Measurements from ENCODE around the gene WDR20.

The WDR20 gene

DNA sequence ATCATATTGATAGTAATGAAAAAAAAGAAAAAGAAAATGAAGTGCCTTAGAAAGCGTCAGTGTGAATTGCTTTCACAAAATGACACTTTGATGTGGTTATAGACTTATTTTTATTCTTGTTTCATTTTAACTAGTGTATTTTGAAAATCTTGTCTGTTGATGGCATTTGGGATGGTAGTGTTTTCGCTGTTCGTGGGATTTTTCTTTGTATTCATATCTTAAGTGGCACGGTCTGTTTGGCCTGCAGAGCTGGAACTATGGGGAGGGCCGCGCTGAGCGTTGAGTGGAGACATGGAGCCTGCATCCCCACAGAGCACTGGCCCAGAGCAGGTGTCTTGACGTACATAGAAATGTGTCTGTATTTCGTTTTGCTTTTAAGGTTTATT is 61.6 kb downstream of the WDR20 start:
- no peak for DNase-seq

DNA sequence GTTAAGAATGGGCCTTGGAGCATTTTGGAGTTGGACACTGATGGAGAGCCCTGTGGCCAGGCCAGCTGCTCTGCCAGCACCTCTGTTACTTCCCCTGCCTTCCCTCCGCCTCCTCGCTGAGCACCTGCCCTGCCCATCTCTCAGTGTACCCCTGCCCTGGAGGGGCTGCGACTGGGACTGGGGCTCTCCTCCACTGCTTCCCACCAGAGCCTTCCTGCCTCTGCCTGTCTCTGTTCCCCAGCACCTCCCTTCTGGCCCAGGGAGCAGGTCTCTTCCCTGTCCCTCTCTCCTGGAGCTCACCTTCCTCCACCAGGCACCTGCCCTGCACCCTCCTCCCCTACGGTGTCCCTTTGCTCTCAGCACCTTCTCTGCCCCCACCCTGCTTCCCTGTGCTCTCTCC is 62.1 kb downstream of the WDR20 start:
- DNase-seq: no peak

DNA sequence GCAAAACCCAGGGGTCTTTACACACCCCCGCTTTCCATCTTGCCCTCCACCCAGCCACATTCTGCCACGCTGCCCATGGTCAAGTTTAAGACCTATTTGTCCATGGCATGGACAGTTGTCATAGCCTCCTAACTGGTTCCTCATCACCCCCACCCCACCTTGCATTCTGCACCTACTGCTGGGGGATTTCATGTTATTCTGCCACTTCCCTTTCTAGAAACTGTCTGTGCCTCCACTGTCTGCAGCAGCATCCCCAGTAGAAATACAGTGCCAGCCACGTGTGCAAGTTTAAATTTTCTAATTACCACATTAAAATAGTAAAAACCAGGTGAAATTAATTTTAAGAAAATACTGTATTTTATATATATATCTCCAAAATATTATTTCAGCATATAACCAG is 63.2 kb downstream of the WDR20 start:
- DNase-seq: no peak

DNA sequence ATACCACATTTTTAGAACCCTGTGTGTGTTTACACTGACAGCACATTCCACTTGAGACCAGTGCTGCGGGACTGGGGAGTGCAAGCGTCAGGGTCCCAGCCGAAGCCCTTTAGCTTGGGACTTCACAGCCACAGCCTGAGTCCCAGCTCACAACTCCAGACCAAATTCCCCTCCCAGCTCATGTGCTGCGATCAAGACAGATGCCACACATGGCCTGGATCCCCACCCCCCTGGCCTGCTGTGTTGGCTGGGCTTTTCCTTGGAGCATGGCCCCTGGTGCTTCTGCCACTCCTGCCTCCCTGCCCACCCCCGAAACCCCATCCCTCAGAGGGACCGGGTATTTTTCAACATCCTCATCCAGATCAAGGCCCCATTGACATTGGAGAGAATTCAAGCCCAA is 63.7 kb downstream of the WDR20 start:
- no peak for DNase-seq

DNA sequence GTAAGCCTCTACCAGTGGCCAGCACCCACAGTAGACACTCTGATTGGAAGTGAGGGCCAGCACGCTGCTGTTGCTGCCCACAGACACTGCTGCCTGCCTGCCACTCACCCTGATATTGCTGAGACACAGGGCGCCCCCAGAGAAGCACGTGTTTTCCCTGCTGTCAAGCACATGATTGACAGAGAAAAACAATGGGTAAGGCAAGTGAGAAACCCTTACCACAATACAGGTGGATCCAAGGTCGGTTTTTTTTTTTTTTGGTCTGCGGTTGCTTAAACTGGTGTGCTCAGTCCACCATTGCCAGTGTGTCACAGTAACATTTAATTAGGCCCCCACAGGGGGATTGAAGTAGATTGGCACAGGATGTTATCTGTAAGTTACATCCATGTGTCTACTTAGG is 65.9 kb downstream of the WDR20 start:
- no peak for DNase-seq

DNA sequence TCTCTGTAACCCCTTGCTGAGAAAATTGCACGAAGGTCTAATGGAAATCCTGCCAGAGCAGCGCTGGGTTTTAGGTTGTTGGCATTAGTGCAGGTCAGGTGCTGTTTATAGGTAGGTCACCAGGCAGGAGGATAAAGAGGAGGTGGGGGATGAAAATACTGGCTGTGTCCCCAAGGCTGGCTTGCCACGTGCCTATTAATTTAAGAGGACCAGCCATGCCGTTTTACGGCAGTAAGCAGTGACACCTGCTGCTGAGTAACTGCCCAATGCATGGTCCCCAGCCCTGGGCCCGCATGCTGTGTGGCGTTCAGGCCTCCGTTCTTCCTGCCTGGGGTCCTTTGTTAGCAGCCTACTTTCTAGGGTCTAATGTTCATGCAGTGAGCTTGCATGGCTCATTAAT is 67.2 kb downstream of the WDR20 start:
- DNase-seq: no peak

DNA sequence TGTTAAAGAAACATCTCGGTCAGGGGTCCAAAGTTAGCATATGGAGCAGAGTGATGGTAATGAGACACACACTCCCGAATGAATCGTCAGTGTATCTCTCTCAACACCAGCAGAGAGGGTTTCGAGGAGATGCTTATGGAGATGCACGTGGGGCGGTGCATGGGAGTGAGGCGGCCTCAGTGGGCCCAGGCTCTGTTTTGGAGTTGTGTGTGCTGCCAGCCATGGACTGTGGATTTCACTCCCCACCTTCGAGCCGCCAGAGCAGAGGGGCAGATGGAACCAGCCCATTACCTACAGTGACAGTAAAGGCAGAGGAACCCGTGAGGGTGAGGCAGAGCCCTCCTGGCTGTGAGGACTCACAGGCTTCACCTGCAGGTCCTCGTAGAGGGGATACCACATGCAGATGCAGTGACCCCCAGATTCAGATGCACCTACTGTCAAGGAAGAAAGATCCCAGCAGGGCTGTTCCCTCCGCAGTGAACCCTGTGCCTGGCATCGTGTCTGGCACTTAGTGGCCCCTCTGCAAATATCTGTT is 68.2 kb downstream of the WDR20 start:
- no peak for DNase-seq

DNA sequence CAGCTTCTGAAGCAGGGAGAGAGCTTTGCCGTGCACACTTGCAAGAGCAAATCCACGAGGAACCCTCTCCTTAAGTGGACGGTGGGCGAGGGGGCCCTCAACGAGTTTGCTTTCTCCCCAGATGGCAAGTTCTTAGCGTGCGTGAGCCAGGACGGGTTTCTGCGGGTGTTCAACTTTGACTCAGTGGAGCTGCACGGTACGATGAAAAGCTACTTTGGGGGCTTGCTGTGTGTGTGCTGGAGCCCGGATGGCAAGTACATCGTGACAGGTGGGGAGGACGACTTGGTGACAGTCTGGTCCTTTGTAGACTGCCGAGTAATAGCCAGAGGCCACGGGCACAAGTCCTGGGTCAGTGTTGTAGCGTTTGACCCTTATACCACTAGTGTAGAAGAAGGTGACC is 69.0 kb downstream of the WDR20 start:
- no peak for DNase-seq

DNA sequence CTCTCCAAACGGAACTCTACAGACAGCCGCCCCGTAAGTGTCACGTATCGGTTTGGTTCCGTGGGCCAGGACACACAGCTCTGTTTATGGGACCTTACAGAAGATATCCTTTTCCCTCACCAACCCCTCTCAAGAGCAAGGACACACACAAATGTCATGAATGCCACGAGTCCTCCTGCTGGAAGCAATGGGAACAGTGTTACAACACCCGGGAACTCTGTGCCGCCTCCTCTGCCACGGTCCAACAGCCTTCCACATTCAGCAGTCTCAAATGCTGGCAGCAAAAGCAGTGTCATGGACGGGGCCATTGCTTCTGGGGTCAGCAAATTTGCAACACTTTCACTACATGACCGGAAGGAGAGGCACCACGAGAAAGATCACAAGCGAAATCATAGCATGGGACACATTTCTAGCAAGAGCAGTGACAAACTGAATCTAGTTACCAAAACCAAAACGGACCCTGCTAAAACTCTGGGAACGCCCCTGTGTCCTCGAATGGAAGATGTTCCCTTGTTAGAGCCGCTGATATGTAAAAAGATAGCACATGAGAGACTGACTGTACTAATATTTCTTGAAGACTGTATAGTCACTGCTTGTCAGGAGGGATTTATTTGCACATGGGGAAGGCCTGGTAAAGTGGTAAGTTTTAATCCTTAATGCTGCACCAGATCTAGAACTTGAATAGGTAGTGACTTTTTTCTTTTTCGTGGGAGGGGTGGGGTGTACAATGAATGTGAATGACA is 69.7 kb downstream of the WDR20 start:
- DNase-seq: no peak

DNA sequence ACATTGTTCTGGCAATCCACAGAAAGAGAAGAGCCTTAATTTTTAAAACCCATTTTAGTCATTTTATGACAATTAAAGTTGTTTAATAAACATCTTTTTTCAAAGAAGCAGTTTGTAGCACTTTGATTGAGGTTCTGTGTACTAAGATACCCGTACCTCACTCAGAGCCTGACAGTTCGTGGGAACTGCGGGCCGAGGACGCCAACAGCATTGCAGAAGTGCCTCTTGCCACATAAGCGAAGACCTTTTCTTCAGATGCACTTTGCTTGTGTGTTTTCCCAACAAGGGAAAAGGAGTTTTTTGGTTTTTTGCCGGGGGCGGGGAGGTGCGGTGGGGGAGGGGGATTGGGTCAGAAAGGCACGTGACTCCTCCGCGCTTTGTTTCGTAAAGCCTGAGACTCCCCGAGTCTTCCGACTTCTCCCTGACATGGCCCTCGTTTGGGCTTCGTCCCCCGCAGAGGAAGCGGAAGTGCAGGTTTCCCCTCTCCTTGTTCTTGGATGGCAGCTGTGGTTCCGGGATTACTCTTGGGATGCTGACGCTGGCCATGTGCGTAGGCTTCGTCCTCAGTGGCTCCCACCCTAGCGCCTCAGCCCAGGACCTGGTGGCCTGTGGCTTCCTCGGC is 70.8 kb downstream of the WDR20 start:
- DNase-seq: no peak

DNA sequence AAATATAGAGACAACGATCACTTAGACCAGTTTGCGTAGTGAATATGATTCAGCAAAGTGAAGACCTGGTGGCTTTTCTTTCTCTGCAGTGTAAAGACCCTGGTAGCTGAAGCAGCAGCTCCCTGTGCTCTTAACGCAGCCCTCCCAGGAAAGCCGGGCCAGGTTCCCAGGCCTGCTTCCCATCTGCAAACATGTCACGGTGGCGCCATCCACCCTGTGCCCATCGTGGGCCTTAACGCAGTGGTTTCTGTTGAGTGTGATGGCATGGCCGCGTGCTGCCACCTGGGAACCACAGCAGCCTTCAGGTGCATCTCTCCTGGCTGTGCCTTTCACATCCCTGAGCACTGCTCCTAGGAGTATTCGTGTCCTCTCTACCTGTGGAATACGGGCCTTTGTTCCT is 71.5 kb downstream of the WDR20 start:
- DNase-seq: no peak

DNA sequence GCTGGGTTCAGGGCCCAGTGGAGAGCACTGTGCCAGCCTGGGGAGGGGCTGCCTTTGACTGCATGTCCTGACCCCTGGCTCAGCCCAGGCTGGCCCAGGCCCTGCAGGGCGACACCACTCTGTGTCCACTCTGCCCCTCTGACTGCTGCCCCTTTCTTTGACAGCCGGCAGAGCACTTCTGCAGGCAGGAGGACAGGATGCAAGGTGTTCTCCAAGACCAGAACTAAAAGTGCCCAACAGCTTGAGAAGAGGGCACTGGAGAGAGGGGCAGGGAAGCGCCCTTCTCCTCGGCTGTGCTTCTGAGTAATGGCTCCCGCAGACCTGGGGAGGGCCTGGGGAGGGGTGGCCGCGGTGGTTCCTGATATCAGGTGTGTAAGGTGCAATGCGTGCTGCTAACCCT is 72.7 kb downstream of the WDR20 start:
- no peak for DNase-seq

DNA sequence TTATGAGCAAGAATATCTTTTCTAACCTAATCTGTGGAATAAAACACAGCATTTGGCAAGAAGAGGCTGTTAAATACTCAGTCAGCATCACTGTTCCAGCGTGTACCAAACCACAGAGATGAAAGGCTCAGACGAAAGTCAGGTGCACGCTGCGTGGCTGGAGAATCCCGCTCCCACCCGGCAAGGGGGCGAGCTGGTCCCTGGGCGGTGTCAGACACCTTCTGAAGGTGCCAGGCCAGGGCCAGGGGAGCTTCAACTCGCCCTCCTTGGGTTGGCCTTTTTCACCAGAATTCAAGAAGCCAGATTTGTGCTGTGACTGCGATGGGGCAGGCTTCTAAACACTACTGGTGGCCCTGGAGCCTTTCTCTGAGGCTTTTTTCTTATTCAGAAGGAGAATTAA is 73.1 kb downstream of the WDR20 start:
- no peak for DNase-seq

DNA sequence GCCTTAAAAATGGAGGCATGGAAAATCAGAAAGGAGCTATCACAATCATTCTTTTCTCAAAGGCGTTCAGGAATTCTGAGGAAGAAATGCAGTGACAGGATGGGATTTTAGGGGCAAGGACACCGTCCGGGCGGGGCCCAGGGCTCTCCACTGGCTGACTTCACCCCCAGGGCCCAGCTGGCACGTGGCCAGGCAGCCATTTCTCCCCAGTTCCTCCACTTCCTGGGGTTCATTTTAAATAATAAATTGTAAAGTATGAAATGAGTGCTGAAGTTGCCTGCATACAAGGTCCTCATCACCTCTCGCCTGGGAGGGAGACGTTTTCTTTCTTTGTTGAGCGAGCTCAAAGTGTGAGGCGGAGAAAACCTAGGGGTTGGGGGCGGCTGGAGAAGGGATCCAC is 73.8 kb downstream of the WDR20 start:
- no peak for DNase-seq

DNA sequence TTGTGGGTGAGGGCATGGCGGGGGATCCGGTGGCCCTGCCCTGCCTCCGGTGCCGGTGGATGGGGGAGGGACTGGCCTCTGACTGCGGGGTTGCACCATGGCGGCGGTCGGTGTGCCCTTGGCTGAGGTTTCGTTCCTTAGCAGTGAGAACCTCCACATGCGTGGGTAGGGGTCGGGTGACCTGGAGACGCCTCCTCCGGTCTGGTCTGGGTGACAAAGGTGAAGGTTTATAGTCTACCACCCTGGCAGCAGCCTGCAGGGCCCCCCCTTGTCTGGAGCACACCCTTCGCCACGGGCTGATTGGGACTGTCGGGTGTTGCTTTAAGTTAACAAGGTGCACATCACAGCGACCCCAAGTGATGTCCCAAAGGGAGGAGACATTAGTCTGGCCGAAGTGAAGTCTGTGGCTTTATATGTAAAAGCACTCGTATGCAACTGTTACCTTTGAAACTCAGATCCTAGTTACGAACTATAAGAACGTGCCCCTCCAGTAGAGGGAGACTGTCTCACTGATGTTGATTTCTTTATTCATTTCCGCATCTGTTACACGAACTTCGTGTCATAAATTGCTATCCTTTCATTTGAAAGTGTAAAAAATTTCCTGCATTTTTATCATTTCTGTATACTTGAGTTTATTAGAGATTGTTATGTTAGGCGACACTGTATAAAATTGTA is 74.4 kb downstream of the WDR20 start:
- DNase-seq: no peak

DNA sequence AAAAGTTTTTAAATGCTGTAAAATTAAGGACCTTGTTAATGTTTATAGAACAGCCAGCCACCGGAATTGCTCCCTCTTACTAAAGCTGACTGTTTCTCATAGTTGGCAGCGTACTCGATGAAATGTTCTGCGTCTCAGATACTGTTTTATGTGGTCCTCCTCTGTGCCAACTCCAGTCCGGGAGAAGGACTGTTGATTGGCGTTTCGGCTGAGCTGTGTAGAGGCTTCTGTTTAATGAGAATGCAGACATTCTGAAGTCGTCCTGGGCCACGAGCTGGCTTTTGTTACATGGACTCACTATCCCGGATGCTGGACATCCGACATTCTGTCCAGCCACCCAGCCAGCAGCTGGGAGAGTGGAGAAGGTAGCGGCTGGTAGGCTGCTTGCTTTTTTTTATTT is 75.4 kb downstream of the WDR20 start:
- no peak for DNase-seq

DNA sequence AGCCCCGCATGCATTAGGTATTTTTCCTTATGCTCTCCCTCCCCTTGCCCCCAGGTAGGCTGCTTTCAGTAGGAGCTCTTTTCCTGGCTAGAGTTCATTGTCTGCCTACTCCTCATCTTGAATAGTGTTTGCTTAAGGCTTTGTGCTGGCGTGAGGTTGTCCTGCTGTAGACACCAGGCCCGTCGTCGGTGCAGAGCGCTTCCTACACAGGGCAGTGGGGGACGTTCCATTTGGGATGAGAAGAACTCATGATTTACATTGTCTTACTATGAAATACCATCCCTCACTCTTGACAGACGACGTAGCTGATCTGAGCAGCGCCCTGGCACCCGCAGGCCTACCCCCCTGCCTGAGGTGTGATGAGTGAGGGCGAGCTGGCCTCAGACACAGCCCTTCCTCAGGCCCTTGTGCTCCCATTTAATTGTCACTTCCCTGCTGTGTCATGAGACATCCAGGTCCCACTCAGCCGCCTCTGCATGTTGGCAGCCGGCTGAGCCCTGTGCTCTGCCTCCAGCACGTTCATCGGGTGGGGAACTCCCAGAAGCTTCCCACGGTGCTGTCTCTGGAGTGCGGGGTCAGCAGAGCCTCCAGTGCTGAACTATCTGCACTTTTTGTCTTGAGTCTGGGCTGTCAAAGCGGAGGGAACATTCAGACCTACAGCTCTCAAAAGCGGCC is 76.0 kb downstream of the WDR20 start:
- DNase-seq: peak; percentile 13

DNA sequence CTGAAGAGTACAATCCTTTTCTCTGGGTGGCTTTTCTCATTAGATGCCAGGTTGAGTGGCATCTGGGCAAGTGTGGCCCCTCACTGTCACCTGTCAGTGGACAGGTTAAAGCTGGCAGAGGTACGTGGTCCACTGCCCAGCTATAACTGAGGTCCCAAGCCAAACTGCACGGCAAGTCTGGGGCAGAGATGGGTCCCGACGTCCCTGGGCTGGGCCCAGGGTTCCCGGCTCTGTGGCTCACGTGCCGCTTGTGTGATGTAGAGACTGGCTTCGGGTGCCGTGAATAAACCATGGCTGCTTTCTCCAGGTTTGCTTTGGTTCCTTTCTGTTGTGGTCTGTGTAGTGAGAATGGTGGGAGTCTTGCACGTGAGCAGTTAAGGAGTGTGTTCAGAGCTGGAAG is 77.7 kb downstream of the WDR20 start:
- no peak for DNase-seq

DNA sequence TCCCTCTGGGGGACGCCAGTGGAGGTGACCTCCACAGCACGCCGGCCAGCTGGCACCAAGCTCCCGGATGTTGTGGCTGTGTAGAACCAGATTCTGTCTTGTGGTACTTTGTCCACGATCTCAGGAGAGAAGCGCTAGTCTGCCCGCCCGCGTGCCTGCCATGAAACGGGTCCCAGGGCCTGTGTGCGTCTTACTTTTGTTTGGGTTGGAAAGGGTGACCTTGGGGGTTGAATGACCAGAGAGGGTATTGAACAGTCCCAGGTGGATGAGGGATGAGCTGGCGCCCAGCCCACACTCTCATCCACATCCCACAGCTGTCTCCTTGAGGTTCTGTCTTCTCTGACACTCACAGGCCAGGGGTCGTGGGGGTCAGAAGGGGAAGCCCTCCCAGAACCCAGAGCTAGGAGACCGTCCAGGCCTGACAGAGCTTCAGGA is 78.3 kb downstream of the WDR20 start:
- no peak for DNase-seq

DNA sequence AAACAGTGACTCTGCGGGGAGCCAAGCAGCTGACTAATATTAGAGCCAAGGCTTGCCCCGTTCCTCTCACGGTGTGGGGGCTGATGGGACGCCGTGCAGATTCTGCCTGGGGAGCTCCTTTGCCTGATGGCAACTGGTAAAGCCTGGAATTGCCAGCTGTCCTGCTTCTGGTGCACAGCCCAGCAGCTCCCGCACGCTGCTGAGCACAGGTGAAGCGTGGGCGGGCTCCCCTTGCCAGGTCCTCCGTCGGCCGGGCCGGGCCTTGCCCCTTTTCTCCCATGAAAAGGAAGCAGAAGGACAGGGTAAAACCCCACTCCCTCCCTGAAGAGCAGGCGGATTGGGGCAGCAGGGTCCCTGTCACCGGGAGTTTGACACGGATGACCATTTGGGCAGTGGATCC is 79.0 kb downstream of the WDR20 start:
- no peak for DNase-seq

DNA sequence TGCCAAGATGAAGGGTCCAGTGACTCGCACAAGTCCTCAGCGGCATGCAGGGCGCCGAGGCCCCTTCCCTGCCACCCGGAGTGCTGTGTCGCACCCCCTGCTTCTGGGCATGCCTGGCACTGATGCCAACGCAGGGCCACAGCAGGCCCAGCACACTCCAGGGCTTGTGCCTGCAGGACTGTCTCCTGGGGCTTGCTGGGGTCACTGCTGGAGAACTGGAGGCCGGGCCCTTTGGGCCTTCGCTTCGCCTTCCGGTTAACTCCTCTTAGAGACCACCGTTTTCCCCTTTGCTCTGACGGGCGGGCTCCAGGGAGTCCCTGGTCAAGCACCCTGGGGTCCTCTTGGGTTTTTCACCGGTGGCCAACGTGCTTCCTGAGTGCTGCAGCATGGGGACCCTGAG is 79.6 kb downstream of the WDR20 start:
- no peak for DNase-seq

DNA sequence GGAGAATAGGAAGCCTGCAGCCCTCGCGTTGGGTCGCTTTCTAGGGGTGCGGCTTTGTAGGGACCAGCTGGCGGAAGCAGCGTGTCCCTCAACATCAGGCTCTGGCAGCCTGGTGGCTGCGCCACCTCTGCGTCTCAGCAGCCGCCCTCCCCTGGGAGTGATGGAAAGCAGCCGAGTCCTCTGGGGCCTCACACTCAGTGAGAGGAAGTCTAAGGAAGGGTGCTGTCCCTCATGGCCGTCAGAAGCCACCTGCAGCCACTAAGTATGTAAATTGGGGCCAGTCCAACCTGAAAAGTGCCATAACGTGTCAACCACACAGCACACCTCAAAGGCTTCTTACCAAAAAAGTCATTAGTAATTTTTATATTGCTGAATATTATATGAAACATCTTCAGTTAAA is 80.3 kb downstream of the WDR20 start:
- no peak for DNase-seq

DNA sequence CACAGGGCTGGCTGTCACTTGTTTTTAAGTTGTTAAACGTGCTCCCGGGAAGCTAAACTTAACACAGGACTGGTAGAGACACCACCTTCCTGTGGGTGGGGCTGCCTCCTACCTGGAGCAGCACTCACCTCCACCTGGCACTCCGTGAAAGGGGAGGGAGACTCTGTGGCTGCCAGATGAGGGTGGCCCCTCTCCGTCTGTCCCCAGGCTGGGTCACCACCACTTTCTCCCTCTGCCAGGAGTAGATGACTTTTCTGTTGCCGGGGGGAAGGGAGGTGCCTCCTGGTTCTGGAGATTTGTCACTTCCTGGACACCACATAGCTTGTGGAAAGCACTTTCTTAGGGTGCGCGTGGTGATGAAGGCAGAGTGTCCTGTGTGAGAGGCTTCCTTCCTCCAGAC is 81.3 kb downstream of the WDR20 start:
- DNase-seq: no peak
